ENCODE data around the gene SRGAP3.

DNA sequence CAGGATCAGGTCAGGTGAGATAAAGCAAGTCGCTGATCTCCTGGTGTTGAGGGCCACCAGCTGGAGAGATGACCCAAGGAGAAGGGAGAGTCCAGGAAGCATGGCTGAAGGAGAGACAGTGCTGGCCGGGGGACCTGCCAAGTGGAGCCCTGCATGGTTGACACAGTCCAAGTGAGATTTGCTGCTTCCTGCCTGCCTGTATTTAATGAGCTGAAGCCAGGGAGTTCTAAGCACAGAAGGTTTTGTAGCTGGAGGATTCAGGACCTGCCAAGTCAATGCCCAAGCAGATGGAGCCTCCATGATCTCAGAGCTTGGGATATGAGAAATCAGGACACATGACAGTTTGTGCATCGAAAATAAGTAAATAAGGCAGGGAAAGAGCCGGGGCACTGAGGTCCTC lies 125.6 kb downstream of the SRGAP3 start:
- TF ChIP-seq, protein P1, sequence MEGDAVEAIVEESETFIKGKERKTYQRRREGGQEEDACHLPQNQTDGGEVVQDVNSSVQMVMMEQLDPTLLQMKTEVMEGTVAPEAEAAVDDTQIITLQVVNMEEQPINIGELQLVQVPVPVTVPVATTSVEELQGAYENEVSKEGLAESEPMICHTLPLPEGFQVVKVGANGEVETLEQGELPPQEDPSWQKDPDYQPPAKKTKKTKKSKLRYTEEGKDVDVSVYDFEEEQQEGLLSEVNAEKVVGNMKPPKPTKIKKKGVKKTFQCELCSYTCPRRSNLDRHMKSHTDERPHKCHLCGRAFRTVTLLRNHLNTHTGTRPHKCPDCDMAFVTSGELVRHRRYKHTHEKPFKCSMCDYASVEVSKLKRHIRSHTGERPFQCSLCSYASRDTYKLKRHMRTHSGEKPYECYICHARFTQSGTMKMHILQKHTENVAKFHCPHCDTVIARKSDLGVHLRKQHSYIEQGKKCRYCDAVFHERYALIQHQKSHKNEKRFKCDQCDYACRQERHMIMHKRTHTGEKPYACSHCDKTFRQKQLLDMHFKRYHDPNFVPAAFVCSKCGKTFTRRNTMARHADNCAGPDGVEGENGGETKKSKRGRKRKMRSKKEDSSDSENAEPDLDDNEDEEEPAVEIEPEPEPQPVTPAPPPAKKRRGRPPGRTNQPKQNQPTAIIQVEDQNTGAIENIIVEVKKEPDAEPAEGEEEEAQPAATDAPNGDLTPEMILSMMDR (IDR thresholded peaks at IDR 0.05), result no peak
- no peak for TF ChIP-seq POLR2A (IDR thresholded peaks at IDR 0.05)
